HUES64 (cell line): ENCODE data around the gene GALNT6.

Source experiments
- H3K27ac ChIP-seq: 2 replicates; pipeline ENCODE4 v1.7.0; 2013; ENCODE audit warnings: low read depth, low read length, inconsistent platforms
- H3K27me3 ChIP-seq: 2 replicates; pipeline ENCODE4 v1.6.1; 2013; ENCODE audit warnings: mild to moderate bottlenecking, low read length; ENCODE audit not compliant: insufficient read depth
- H3K36me3 ChIP-seq: 2 replicates; pipeline ENCODE4 v1.6.1; 2013; ENCODE audit warnings: mild to moderate bottlenecking, low read length; ENCODE audit not compliant: insufficient read depth
- H3K4me1 ChIP-seq: 2 replicates; pipeline ENCODE4 v1.6.1; 2013; ENCODE audit warnings: mild to moderate bottlenecking, low read length, moderate library complexity; ENCODE audit not compliant: insufficient read depth
- H3K4me3 ChIP-seq: 2 replicates; pipeline ENCODE4 v1.5.1; 2013; ENCODE audit warnings: mild to moderate bottlenecking, low read length, moderate library complexity
- H3K9ac ChIP-seq: 2 replicates; pipeline ENCODE4 v1.6.1; 2013; ENCODE audit warnings: mild to moderate bottlenecking, low read depth, low read length
- H3K9me3 ChIP-seq: 2 replicates; pipeline ENCODE4 v1.6.1; 2013; ENCODE audit warnings: low read depth, low read length; ENCODE audit not compliant: insufficient read depth
- WGBS: fragments of 150-250, 120-280 bp; methylation state at CpG from one replicate; pipeline ENCODE4 v1.1.7; 2013; ENCODE audit warnings: missing lambda C conversion rate; 5-methylcytosine and 5-hydroxymethylcytosine counted together

The GALNT6 gene

DNA sequence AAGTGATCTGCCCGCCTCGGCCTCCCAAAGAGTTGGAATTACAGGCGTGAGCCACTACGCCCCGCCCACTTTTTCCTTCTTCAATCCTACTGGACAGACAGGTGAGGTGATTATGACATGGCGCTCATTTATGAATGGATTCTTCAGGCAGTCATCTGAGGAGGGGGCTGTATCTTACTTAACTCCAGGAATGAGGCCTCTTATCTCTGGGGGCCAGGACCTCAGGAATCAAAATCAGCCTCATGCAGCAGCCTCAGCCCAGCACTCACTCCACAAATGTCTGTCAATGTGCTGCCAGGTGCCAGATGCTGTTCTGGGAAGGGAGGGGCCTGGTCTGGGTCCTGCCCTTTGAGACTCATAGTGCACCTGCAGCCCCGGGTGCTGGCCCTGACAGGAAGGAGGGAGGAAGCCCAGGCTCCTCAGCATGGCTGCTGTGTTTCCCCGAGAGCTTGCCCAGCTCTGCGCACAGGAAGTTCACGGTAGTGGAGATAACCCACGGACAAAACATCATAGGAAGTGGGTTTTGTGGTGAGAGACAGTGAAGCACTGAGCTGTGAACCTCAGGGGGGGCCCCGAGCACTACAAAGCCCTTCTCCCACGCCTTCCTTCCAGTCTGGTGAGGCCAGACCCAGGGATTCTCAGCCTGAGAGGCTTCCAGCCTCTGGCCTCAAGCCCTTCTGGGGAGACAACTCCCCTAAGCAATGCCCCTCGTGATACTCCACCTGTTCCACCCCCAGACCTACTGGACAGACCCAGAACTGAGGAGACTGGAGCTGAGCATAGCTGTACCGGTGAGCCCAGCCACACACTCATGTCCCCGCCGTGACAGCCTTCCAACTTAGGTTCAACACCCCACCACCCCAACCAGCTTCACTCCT is 22.3 kb downstream of the GALNT6 start:
- Histone ChIP-seq H3K27ac (no peak overlapping the region), H3K27me3 (no peaks in the 10 kb centered on the region), H3K4me1 (peaks cover 12% of the 10 kb centered on the region), H3K9me3 (no peaks in the 10 kb centered on the region), H3K36me3 (peaks cover 5% of the 10 kb centered on the region; the same call in 1 of the 2 replicates), H3K9ac (no peak overlapping the region), H3K4me3 (no peak overlapping the region)
- 89% methylated on average over 17 of the region's 17 CpGs for WGBS

DNA sequence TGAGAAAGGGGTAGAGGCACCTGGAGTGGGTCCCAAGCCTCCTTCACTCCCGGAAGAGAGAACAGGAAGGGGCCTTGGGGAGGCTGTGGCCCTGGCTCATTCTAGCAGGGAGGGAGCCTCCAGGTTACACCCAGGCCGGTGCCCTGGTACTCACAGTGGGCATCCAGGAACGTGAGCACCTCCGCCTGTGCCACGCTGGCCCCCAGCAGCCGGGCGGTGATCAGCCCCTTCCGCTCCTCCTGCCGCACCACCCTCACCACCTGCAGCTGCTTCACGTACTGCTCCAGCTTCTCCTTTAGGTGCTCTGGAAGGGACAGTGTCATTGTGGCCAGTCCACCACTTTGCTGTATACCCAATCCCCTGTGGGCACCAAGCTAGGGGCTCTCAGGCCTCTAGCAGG is 25.9 kb downstream of the GALNT6 start:
- no peaks in the 10 kb centered on the region for H3K4me1 ChIP-seq
- peaks cover 11% of the 10 kb centered on the region; the same call in 1 of the 2 replicates for H3K36me3 ChIP-seq
- 94% methylated on average over 10 of the region's 10 CpGs for WGBS
- no peaks in the 10 kb centered on the region for H3K9me3 ChIP-seq
- H3K9ac ChIP-seq: no peak overlapping the region
- no peak overlapping the region for H3K4me3 ChIP-seq
- no peaks in the 10 kb centered on the region for H3K27me3 ChIP-seq
- no peak overlapping the region for H3K27ac ChIP-seq

DNA sequence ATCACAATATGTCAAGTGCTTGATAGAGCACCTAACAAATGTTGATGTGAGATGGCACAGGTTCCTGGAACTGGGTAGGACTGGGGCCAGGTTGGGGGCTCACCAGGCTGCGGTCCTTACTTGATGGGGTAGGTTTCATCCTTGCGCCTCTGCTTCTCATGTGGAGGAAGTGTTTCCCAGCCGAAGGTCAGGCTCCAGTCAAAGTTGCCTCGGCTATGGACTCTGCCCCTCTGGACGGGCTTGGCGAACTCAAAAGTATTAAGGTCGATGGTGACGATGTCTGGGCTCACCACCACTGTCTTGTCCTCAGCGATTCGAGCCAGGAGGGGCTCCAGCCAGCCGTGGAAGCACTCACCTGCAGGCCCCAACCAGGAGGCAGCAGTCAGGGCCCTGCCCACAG is 27.2 kb downstream of the GALNT6 start:
- H3K36me3 ChIP-seq: peaks cover 18% of the 10 kb centered on the region; the same call in 1 of the 2 replicates
- H3K9ac ChIP-seq: no peak overlapping the region
- no peak overlapping the region for H3K27ac ChIP-seq
- H3K27me3 ChIP-seq: no peaks in the 10 kb centered on the region
- H3K9me3 ChIP-seq: no peaks in the 10 kb centered on the region
- H3K4me3 ChIP-seq: no peak overlapping the region
- H3K4me1 ChIP-seq: no peaks in the 10 kb centered on the region
- WGBS: 94% methylated on average over 11 of the region's 11 CpGs

DNA sequence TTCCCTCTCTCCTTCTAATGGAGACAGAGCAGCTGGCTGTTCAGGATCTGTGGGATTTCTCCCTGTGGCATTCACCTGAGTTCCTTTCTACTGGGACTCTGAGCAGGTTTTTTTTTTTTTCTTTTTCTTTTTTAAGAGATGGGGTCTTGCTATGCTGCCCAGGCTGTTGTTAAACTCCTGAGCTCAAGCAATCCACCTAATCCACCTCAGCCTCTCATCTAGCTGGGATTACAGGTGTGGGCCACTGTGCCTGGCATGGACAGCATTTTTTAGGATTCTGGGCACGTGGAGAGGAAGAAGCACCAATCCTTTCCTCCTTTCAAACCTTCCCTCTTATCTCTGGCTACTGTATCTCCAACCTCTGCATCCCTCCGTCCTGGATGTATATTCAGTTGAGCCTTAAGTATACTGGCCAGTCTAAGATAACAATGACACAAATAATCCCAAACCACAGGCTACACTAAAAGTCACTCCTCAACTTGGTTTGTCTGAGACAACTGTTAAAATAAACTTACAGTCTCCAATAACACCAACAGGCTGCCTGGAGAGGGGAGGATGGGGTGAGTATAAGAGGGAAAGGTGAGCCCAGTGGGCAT is 28.4 kb downstream of the GALNT6 start:
- Histone ChIP-seq H3K9me3 (no peaks in the 10 kb centered on the region), H3K9ac (no peak overlapping the region), H3K27me3 (no peaks in the 10 kb centered on the region), H3K36me3 (peaks cover 20% of the 10 kb centered on the region; the same call in 1 of the 2 replicates), H3K27ac (no peak overlapping the region), H3K4me3 (no peak overlapping the region), H3K4me1 (no peaks in the 10 kb centered on the region)
- 98% methylated on average over 2 of the region's 2 CpGs for whole genome bisulfite sequencing

DNA sequence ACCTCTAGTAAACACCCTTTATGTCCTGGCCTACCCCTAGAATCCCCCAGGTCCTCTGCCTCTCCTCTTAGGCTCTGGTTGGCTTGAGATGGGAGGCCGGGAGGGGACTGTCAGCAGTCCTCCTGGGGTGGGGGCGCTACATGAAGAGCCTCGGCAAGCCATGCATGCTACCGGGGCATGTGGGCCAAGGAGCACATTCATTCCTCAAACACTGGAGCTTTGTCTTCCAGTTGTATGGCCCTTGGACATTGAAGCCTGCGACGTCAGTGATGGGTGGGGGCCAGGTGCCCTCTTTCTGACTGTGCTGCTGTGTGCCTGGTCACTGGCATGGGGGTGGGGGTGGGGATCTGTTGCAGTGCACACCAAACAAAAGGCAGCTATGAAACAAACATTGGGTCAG is 28.9 kb downstream of the GALNT6 start:
- Histone ChIP-seq H3K4me1 (no peaks in the 10 kb centered on the region), H3K27ac (no peak overlapping the region), H3K4me3 (no peak overlapping the region), H3K36me3 (peaks cover 25% of the 10 kb centered on the region; the same call in 1 of the 2 replicates), H3K9me3 (no peaks in the 10 kb centered on the region), H3K9ac (no peak overlapping the region), H3K27me3 (no peaks in the 10 kb centered on the region)
- 92% methylated on average over 6 of the region's 6 CpGs for WGBS

DNA sequence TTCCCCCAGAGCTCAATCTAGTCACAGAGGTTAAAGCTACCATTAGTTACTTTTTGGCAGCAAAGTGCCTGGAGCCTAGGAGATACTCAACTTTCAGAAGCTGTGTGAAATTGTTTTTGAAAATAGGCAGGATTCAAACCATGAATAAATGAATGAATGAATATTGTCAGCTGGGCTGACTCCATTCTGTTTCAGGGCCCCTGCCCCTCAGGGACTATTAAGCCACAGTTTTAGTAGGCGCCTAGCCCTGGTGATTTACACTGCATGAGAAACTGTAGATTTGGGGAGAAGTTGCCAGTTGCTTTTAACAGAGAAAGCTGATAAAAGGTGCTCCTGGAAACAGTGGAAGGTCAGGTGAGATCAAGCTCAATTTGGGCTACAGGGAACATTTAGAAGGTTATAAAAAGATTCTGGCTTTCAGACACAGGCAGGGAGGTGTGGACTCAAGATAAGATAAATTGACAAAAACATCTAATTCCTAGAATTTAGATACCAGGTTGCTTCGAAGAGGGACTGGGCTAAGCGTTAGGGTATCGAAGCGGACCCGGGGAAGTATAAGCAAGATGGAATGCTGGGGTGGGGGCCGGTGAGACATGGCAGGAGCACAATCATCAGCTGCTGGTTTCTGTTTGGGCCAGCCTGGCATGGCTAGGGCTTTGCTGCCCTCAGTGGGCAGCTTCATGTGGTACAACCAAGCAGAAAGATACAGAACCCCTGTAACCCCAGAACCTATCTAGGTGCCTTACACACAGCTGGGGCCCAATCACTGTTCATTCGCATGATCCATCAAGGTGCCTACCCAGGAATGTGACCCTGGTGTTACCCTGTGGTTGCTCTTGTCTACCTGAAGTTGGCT is 29.8 kb downstream of the GALNT6 start:
- H3K36me3 ChIP-seq: peaks cover 33% of the 10 kb centered on the region; the same call in 1 of the 2 replicates
- H3K4me1 ChIP-seq: no peaks in the 10 kb centered on the region
- H3K27ac ChIP-seq: no peak overlapping the region
- 95% methylated on average over 8 of the region's 8 CpGs for WGBS
- H3K4me3 ChIP-seq: no peak overlapping the region
- no peaks in the 10 kb centered on the region for H3K27me3 ChIP-seq
- H3K9me3 ChIP-seq: no peaks in the 10 kb centered on the region
- H3K9ac ChIP-seq: no peak overlapping the region

DNA sequence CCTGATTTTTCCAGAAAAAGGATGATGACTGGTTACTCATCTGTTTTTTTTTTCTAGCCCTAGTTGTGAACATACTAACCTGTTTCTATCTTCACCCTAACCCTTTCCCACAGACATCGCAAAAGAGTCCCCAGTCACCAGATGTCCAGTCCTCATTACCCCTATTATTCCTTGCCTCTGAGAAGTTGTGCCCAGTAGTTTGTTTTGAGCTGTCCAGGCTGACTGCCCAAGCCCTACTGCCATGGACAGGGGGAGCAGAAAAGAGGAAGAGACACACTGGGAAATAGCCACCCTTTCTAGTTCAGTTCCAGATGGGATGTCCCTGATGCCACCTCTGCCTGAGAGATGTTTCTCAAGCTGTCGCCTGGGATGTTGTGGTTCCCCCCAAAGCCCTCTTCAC is 30.9 kb downstream of the GALNT6 start:
- Histone ChIP-seq H3K4me3 (no peak overlapping the region), H3K4me1 (no peaks in the 10 kb centered on the region), H3K27ac (no peak overlapping the region), H3K9ac (no peak overlapping the region), H3K27me3 (no peaks in the 10 kb centered on the region), H3K36me3 (peaks cover 36% of the 10 kb centered on the region; the same call in 1 of the 2 replicates), H3K9me3 (no peaks in the 10 kb centered on the region)
- 94% methylated on average over 2 of the region's 2 CpGs for WGBS

DNA sequence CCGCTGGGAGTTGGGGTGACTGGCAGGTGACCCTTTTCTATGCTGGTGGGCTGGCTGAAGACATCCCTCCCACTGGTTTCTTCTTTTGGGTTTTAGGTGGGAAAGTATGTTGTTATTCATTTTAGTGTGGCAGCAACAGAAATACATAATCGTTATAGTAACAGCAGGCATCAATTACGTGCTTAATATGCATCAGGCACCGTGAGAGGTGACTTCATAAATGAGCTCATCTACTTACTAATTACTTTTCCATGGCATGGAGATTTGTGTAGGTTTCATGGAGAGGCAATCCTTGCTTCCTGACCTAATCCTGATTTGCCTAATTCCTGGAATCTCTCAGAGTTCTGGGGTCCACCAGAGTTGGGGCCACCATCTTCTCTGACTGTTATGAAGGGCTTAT is 31.4 kb downstream of the GALNT6 start:
- no peaks in the 10 kb centered on the region for H3K9me3 ChIP-seq
- H3K27me3 ChIP-seq: no peaks in the 10 kb centered on the region
- no peaks in the 10 kb centered on the region for H3K4me1 ChIP-seq
- no peak overlapping the region for H3K27ac ChIP-seq
- no peak overlapping the region for H3K9ac ChIP-seq
- WGBS: 94% methylated on average over 4 of the region's 4 CpGs
- H3K36me3 ChIP-seq: peaks cover 40% of the 10 kb centered on the region; the same call in 1 of the 2 replicates
- H3K4me3 ChIP-seq: no peak overlapping the region

DNA sequence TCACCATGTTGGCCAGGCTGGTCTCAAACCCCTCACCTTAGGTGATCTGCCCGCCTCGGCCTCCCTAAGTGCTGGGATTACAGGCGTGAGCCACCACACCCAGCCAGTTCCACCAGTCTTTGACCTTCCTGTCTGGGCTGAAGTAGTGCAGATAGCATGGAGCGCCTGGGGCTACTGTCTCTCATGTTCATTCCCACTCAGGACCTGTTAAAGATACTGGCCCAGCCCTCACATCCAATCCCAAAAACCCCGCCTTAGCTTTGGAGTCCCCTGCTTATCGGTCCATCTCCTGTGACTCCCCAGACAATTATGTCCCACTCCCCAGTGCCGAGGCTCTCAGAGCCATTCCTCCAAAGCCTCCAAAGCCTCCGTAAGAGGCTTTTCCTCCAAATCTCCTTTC is 32.7 kb downstream of the GALNT6 start:
- no peaks in the 10 kb centered on the region for H3K4me1 ChIP-seq
- WGBS: 95% methylated on average over 8 of the region's 8 CpGs

DNA sequence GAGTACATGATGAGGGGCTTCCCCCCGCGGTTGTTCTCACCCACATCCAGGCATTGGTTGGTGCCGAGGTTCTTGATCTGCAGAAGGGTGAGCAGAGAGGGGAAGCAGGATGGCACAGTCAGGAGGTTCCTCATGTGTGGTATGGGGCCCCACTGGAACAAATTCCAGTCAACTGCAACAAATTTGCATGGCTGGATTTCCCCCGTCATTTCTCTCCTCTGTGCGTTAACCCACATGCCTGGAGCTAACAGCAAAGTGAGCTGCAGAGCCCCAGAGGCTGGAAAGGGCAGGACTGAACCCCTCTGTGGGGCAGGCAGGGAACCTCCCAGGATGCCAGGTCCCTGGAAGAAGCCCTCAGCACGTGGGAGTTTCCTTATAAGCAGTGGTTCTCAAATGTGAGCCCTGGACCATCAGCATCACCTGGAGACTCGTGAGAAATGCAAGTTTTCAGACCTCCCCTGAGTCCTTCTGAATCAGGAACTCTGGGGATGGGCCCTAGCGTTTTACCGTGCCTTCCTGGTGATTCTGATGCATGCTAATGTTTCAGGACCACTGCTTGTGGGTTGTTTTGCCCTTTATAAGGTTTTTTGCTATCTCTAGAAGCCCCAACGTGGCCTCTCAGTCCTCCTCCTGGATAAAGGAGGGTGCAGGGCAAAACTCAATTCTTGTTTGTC is 33.7 kb downstream of the GALNT6 start:
- Histone ChIP-seq H3K36me3 (peaks cover 31% of the 10 kb centered on the region; the same call in 1 of the 2 replicates), H3K9me3 (no peaks in the 10 kb centered on the region), H3K4me1 (no peaks in the 10 kb centered on the region), H3K4me3 (no peak overlapping the region), H3K27me3 (no peaks in the 10 kb centered on the region), H3K9ac (no peak overlapping the region), H3K27ac (no peak overlapping the region)
- 95% methylated on average over 10 of the region's 10 CpGs for WGBS

More for the DNA sequence above, 32.7 kb downstream of the GALNT6 start:
- Histone ChIP-seq H3K9me3 (no peaks in the 10 kb centered on the region), H3K27me3 (no peaks in the 10 kb centered on the region), H3K27ac (no peak overlapping the region), H3K36me3 (peaks cover 33% of the 10 kb centered on the region; the same call in 1 of the 2 replicates), H3K4me3 (no peak overlapping the region), H3K9ac (no peak overlapping the region)
